Measurements from ENCODE around the gene CAP2. TPM values are rescaled to one million over a fixed set of nuclear protein-coding genes. Genes with fewer than 3 reads are reported as not detected.

CAP2 gene
- polyA plus RNA-seq, 6 donors from 2014 or later: not detected

GRCh38 chr6:17456711-17457110 is 63.3 kb downstream of the CAP2 start:
- Mint-ChIP-seq H3K36me3 (no peaks in the 10 kb centered on the region), H3K9me3 (no peaks in the 10 kb centered on the region), H3K27me3 (no peaks in the 10 kb centered on the region), H3K4me1 (no peaks in the 10 kb centered on the region), H3K4me3 (no peak overlapping the region), H3K27ac (no peak overlapping the region)
- no peak for ATAC-seq (ENCODE audit: low read depth in 2 of 2)
- no peak for DNase-seq

GRCh38 chr6:17457405-17457804 is 64.0 kb downstream of the CAP2 start:
- Mint-ChIP-seq H3K4me1 (no peaks in the 10 kb centered on the region), H3K4me3 (no peak overlapping the region), H3K27me3 (no peaks in the 10 kb centered on the region), H3K27ac (no peak overlapping the region), H3K9me3 (no peaks in the 10 kb centered on the region), H3K36me3 (no peaks in the 10 kb centered on the region)
- ATAC-seq (ENCODE audit: low read depth in 2 of 2): no peak
- no peak for DNase-seq

GRCh38 chr6:17457956-17458355 is 64.6 kb downstream of the CAP2 start:
- ATAC-seq (ENCODE audit: low read depth in 2 of 2) (no peak), DNase-seq (no peak)
- Mint-ChIP-seq H3K9me3 (no peaks in the 10 kb centered on the region), H3K27ac (no peak overlapping the region), H3K36me3 (no peaks in the 10 kb centered on the region), H3K4me1 (no peaks in the 10 kb centered on the region), H3K27me3 (no peaks in the 10 kb centered on the region), H3K4me3 (no peak overlapping the region)

GRCh38 chr6:17458966-17459365 is 65.6 kb downstream of the CAP2 start:
- Mint-ChIP-seq H3K27ac (no peak overlapping the region), H3K27me3 (no peaks in the 10 kb centered on the region), H3K9me3 (no peaks in the 10 kb centered on the region), H3K36me3 (no peaks in the 10 kb centered on the region), H3K4me3 (no peak overlapping the region), H3K4me1 (no peaks in the 10 kb centered on the region)
- ATAC-seq (ENCODE audit: low read depth in 2 of 2): no peak
- no peak for DNase-seq

GRCh38 chr6:17460862-17461261 is 67.5 kb downstream of the CAP2 start:
- no peak overlapping the region for H3K27ac Mint-ChIP-seq
- no peaks in the 10 kb centered on the region for H3K9me3 Mint-ChIP-seq
- no peaks in the 10 kb centered on the region for H3K36me3 Mint-ChIP-seq
- H3K4me3 Mint-ChIP-seq: no peak overlapping the region
- ATAC-seq (ENCODE audit: low read depth in 2 of 2) (no peak), DNase-seq (no peak)
- H3K4me1 Mint-ChIP-seq: no peaks in the 10 kb centered on the region
- H3K27me3 Mint-ChIP-seq: no peaks in the 10 kb centered on the region

- DNase-seq: no peak
- no peak overlapping the region for H3K27ac Mint-ChIP-seq
- H3K4me3 Mint-ChIP-seq: no peak overlapping the region
- H3K36me3 Mint-ChIP-seq: no peaks in the 10 kb centered on the region
- H3K27me3 Mint-ChIP-seq: no peaks in the 10 kb centered on the region
- ATAC-seq (ENCODE audit: low read depth in 2 of 2): no peak
- H3K4me1 Mint-ChIP-seq: no peaks in the 10 kb centered on the region
- no peaks in the 10 kb centered on the region for H3K9me3 Mint-ChIP-seq
These were observed 72.8 kb downstream of the CAP2 start for GRCh38 chr6:17466147-17466546.

GRCh38 chr6:17466707-17467106 is 73.3 kb downstream of the CAP2 start:
- DNase-seq: no peak
- no peaks in the 10 kb centered on the region for H3K9me3 Mint-ChIP-seq
- ATAC-seq (ENCODE audit: low read depth in 2 of 2): no peak
- H3K4me1 Mint-ChIP-seq: no peaks in the 10 kb centered on the region
- no peak overlapping the region for H3K27ac Mint-ChIP-seq
- H3K4me3 Mint-ChIP-seq: no peak overlapping the region
- no peaks in the 10 kb centered on the region for H3K27me3 Mint-ChIP-seq
- H3K36me3 Mint-ChIP-seq: no peaks in the 10 kb centered on the region

GRCh38 chr6:17469006-17469832 is 75.8 kb downstream of the CAP2 start:
- no peak for ATAC-seq (ENCODE audit: low read depth in 2 of 2)
- H3K36me3 Mint-ChIP-seq: no peaks in the 10 kb centered on the region

GRCh38 chr6:17470202-17470937 is 77.0 kb downstream of the CAP2 start:
- Mint-ChIP-seq H3K4me3 (no peak overlapping the region), H3K9me3 (no peaks in the 10 kb centered on the region)

More at GRCh38 chr6:17469006-17469832, 75.8 kb downstream of the CAP2 start:
- Mint-ChIP-seq H3K9me3 (no peaks in the 10 kb centered on the region), H3K27ac (no peak overlapping the region), H3K4me1 (no peaks in the 10 kb centered on the region), H3K27me3 (peaks cover 0 to 6% (median 0%) of the 10 kb centered on the region in 3 donors), H3K4me3 (no peak overlapping the region)
- no peak for DNase-seq

GRCh38 chr6:17470938-17471327 is 77.5 kb downstream of the CAP2 start:
- Mint-ChIP-seq H3K27ac (no peak overlapping the region), H3K4me1 (no peaks in the 10 kb centered on the region), H3K36me3 (no peaks in the 10 kb centered on the region), H3K4me3 (no peak overlapping the region), H3K9me3 (no peaks in the 10 kb centered on the region), H3K27me3 (peaks cover 0 to 6% (median 0%) of the 10 kb centered on the region in 3 donors)
- no peak for ATAC-seq (ENCODE audit: low read depth in 2 of 2)
- DNase-seq: no peak

More at GRCh38 chr6:17470202-17470937, 77.0 kb downstream of the CAP2 start:
- Mint-ChIP-seq H3K36me3 (no peaks in the 10 kb centered on the region), H3K27me3 (peaks cover 0 to 6% (median 0%) of the 10 kb centered on the region in 3 donors), H3K4me1 (no peaks in the 10 kb centered on the region), H3K27ac (no peak overlapping the region)
- ATAC-seq (ENCODE audit: low read depth in 2 of 2) (no peak), DNase-seq (no peak)

GRCh38 chr6:17472653-17473183 is 79.3 kb downstream of the CAP2 start:
- Mint-ChIP-seq H3K27ac (peak overlapping the region in 1 of 6 donors; percentile 36), H3K9me3 (no peaks in the 10 kb centered on the region), H3K27me3 (peaks cover 4 to 6% (median 6%) of the 10 kb centered on the region in 3 donors), H3K4me3 (no peak overlapping the region), H3K4me1 (no peaks in the 10 kb centered on the region), H3K36me3 (no peaks in the 10 kb centered on the region)
- ATAC-seq (ENCODE audit: low read depth in 2 of 2) (no peak), DNase-seq (no peak)

GRCh38 chr6:17473554-17473953 is 80.2 kb downstream of the CAP2 start:
- H3K36me3 Mint-ChIP-seq: no peaks in the 10 kb centered on the region
- H3K4me3 Mint-ChIP-seq: no peak overlapping the region
- H3K27ac Mint-ChIP-seq: no peak overlapping the region
- H3K4me1 Mint-ChIP-seq: no peaks in the 10 kb centered on the region
- H3K27me3 Mint-ChIP-seq: peaks cover 4 to 6% (median 6%) of the 10 kb centered on the region in 3 donors
- no peaks in the 10 kb centered on the region for H3K9me3 Mint-ChIP-seq
- DNase-seq: no peak
- no peak for ATAC-seq (ENCODE audit: low read depth in 2 of 2)

- no peaks in the 10 kb centered on the region for H3K36me3 Mint-ChIP-seq
- no peak overlapping the region for H3K27ac Mint-ChIP-seq
- H3K4me1 Mint-ChIP-seq: no peaks in the 10 kb centered on the region
- ATAC-seq (ENCODE audit: low read depth in 2 of 2) (no peak), DNase-seq (no peak)
- H3K27me3 Mint-ChIP-seq: peaks cover 4 to 6% (median 6%) of the 10 kb centered on the region in 3 donors
- H3K4me3 Mint-ChIP-seq: no peak overlapping the region
- H3K9me3 Mint-ChIP-seq: no peaks in the 10 kb centered on the region
These were observed 80.9 kb downstream of the CAP2 start for GRCh38 chr6:17474289-17474688.
